Skeletal muscle cell (primary cell): ENCODE data around the gene C14orf180.

ENCODE experiments used
- DNase-seq: peaks from one replicate; pipeline ENCODE4 v3.0.0-alpha.2; 2010; ENCODE audit warnings: low read depth
- H3K4me3 ChIP-seq: 2 replicates; pipeline ENCODE4 v1.5.1; 2011; ENCODE audit warnings: low read depth, mild to moderate bottlenecking, control low read depth, low read length, moderate library complexity

Gene C14orf180

DNA sequence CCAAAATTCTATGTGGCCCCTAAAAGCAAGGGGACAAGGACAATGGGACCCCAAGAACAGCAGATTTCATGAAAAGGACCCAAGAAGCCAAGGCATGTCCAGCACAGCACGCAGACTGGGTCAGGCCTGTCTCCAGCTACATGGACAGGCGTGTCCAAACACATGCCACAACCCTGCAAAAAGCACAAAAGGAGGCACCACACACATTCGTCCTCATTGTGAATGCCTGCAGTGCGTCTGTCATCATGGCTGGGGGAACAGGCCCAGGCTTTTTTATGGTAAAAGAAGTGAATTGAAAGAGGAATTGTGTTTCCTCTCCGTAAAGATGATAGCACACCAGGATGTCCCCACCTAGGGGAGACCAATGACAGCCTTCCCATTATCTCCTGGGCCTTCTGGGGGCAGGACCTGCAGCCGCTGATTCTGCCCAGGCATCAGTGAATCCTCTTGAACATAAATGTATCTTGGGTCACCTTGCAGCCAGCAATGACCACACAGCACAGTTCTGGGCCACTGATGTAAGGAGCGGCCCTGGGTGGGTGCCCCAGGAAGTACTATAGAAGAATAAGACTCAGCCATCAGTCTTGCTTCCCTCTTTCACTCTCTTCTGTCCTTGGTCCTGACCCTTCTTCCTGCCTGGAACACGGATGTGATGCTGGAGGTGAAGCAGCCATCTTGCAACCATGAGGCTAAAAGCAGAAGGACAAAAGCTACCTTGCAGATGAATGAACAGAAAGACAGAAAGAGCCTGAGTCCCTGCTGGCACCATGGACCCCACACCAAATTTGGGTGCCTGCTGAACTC lies 29.8 kb upstream of the C14orf180 start:
- H3K4me3 ChIP-seq, result no peak overlapping the region
- DNase-seq, result no peak

DNA sequence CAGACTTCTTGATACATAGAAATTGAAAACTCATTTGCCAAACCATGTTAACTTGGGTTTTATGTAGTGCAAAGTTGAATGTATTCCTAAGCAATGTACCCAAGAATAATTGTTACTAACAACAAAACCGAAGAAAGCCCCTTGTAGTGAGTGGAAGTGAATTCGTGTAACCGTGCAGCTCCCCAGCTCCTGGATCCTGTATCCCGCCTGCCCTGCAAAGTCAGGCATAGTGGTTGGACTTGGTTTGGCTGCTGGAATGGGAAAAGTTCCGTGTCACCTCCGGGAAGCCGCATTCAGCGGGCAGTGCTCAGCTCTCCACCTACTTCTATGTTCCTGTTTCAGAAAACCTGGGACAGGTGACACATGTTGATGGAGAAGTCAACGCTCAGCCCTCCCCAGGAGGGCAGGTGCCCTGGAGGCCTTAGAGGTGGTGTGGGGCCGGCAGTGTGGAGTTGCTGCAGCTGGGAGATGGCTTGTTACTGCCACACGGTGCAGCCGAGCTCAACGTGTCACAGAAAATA lies 29.2 kb upstream of the C14orf180 start:
- no peak for DNase-seq
- H3K4me3 ChIP-seq, result no peak overlapping the region

DNA sequence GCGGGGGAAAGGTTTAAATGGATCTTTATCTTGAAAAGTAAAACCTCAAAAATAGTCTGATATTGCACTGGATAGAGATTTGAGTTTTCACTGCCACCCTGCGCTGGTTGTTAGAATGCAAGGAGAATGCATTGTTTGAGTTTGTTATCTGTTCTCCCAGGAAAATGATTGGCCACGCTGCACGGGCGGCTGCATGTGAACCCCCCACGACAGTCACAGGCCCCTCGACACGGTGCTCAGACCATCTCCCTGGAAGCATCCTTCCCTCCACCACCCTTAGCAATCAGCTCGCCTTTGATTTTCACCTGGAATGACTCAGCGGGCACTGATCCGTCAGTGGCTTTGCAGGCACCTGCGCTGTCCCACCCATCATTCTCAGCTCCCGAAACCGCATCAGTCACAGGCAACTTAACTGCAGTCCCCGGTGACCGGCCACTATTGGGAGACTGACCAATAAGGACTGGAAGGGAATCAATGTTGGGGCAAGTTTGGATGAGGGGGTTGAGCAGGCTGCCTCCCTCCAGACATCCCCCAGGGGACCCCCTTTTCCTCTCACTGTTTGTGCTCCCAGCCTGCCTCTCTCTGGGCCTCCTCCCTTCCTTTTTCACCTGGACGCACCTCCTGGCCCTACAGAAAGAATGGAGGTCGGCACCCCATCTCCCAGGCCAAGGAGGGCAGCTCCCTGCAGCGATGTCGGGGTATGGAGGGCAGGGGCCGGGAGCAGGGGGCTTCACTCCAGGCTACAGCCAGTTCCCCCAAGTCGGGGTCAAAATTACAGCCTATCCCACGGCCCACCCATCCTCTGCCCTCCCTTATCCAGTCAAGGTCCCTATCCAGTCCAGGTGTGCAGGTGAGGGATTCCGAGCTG lies 28.5 kb upstream of the C14orf180 start:
- no peak for DNase-seq
- H3K4me3 ChIP-seq, result no peak overlapping the region

DNA sequence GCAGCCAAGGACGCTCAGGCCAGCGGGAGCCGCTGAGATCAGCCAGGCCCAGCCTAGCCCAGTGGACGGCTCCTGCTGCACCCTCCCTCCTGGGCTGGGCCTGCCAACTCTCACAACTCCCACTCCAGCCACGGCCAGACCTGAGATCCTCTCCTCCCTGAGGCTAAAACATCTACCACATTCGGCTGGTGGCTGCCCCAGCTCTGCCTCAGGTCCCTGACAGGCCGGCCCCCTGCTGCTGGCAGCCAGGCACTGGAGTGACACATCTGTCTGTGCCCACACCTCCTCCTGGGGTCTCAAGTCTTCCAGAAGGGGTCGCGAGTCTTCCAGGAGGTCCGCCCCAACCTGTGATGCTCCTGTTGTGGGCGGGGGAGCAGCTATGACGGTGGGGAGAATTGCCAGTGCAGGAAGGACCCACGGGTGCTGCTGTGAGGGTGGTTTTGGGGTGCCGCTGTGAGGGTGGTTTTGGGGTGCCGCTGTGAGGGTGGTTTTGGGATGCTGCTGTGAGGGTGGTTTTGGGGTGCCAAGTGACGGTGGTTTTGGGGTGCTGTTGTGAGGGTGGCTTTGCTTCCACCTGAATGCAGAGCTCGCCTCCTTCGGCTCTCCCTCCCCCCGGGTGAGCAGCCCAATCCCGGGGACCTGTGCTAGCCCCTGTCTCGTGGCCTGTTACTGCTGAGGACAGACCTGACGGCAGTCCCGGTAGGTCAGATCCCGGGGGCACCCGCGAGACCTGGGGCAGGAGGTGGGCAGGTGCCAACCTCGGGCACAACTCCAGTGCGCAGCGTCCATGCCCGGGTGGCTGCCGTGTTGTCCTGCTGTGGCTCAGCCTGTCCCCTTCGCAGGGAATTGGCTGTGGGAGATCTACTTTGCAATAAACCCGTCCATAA lies 27.5 kb upstream of the C14orf180 start:
- no peak overlapping the region for H3K4me3 ChIP-seq
- DNase-seq, result no peak

DNA sequence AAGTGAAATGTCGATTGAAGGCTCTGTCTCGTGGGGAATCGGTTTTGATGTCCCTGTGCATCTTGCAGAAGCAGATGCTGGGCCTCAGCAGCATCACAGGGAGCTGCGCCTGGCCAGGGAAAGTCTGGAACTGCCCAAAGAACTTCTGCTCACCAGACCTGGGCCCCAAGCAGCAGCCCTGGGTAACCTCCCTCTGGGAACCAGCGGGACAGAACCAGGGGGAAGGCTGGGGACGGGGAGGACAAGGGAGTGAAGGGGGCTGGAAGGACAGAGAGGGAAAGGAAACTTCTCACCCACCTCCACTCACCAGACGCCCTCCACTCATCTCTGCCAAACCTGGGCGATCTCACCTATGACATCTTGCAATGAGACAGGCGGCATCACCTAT lies 26.8 kb upstream of the C14orf180 start:
- no peak for DNase-seq
- H3K4me3 ChIP-seq, result no peak overlapping the region

DNA sequence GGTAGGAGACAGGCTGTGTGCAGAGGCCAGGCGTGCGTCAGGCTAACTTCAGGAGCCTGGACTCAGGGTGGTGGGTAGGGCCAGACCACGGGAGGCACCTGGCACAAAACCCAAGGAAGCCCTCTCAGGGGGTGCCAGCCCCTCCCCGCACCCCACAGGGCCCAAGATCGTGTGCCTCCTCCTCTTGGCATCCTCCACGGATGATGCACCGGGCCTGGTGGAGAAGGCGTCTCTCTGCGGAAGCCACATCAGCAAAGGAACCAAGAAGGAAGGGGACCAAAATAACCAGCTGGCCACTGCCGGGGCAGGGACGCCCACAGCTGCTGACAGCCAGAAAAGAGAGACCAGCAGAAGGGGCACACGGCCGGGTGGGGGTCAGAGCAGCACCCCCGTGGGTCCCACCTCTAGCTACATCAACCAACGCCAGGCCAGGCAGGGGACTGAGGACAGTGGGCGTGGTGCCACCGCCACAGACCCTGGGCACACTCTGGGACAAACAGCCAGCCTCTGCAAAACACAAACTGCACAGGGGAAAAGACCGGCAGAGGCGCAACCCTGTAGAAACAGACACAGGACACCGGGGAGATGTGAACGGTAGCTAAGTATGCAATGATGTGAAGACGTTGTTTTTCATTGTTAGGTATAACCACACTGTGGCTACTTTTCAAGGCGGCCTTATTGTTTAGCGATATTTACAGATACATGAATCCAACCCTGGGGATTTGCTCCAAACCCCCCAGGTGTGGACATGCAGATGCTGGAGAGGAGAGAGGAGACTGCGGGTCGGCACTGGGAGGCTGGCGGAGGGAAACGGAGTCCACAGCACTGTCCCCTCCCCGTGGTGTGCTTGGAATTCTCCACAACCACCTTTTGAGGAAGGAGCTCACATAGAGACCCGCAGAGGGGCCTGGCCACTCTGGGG lies 26.1 kb upstream of the C14orf180 start:
- no peak overlapping the region for H3K4me3 ChIP-seq
- no peak for DNase-seq

DNA sequence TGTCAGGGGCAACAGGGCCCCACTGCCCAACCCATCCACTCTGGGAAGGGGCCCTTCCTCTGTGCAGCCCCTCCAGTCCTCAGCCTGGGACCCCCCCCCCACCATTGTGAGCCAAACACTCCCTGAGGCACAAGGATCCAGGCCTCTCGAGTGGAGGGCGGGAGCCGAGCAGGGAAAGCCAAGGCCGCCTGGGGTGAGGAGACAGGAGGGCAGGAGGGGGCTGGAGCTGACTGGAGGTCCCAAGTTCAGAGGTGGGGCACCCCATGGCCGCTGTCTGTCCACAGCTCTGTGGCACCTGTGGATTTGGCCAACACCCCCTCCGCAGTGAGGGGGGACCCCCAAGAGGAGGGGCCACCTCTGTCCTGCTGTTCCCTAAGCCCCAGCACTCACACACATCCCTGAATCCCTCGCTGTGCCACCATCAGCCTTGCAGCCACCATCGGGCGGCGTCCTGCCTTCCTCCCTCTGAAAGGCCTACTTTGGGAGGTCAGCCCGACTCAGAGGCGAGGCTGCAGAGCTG lies 25.4 kb upstream of the C14orf180 start:
- H3K4me3 ChIP-seq, result no peak overlapping the region
- no peak for DNase-seq

DNA sequence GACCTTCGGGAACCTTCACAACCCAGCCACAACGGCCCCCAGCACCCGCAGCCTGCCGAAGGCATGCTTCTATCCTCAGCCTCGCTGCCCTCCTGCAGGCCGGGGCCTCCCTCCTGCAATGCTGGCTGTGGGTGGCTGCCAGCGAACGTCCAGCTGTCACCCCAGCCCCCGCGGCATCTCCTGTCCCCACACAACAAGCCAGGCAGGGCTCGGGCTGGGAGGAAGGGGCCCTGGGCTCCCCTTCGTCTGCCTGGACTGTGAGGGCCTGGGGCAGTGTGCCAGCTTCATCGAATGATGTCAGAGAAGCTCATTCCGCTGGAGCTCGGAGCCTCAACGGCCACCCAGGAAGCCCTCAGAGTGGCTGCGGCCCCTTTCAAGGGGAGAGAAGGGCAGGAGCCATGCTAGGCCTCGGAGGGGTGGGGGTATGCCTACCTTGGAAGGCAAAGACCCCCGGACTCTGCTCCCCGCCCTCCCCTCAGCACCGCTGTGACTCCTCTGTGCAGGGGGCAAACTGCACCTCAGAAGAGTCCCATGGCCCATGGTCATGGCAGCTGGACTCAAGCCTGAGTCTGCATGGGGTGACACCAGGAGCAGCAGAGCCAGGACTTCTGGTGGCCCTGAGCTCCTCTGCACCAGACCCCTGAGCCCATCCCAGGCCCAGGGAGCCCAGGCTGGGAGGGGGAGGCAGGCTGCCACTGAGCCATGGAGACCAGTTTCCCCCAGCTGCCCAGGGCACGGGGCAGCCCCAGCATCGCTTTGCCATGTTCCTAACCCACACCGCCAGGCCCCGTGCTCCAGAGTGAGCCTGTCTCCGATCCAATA lies 24.7 kb upstream of the C14orf180 start:
- H3K4me3 ChIP-seq, result no peak overlapping the region
- no peak for DNase-seq

DNA sequence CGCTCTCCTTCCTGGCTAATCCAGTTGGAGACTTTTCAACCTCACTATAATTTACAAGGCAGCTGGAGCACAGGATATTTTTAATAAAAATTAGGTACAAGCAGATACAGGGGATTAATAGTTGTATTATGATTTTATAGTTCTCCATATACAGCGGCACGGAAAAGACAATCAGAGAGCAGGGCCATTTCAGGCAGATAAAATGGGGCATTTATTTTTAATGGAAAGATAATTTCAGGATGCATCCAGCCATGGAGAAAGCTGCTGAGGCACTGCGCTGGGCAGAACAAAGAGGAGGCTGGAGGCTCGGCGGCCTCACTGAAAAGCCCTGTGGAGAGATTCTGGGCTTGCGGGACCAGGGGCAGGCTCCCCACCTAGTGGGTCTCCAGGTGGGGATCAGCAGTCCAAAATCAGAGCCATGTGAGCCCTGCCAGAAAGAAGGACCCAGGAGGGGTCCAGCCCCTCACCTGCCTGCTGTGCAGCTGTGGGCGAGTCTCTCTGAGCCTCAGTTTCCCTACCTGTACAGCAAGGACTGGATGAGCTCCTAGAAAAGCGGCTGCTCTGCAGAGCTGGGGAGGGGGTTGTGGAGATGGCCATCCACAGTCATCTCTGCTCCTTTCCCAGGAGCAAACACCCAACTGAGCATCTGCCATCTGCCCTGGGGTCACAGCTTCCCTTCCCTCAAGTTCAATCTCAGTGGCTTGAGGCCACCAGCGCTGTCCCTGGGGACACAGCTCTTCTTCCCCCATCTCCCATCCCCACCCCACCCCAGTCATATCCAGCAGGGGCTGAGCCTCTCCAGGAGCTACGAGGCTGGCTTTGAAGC lies 23.9 kb upstream of the C14orf180 start:
- DNase-seq, result no peak
- no peak overlapping the region for H3K4me3 ChIP-seq

DNA sequence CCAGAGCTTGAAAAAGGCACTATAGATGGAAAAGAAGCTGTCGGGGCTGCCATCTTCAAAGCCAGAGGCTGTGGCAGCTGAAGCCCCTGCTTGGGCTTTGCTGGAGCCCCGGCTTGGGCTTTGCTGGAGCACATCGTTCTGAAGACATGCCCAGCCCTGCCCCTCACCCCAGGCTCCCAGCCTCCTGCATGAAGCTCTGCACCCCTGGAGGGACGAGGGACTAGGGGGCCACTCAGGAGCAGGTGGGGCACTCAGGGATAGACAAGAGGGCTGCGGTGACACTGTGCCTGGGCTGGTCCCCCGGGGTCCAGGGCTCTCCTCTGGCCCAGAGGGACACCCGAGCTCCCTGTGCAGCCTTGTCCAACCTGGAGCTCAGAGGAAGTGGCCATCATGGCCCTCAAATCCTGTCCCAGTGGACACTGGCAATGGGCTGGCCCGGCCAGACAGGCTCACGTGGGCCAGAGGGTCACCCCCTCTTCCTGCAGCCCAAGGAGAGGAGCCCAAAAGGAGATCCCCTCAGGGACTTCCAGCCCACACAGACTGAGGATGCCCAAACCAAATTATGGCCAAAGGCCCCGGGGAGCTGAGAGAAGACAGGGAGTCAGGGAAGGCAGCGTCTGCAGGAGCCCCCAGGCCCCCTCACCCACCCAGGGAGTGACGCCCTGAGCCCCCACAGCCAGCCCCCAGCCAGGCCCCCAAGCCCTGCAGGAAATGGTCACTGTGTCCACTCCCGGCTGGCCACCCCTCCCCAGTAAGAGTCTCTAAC lies 23.1 kb upstream of the C14orf180 start:
- H3K4me3 ChIP-seq, result no peak overlapping the region
- DNase-seq, result no peak

DNA sequence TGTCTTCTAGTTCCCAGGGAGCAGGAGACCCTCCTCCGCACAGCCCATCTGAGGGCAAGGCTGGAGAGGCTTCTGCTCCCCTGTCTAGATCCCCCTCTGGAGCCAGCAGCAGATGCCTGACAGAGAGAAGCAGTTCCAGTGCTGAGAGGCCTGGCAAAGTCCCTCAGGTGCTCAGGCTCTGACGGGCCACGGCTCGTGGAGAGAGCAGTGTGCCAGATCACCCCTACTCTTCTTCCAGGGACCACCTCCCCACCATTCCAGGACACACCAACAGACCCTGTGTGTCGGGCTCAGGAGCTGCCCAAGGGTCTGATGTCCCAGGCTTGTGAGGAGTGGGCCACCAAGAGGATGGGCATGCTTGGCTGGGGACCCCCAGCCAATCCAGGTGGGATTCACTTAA lies 22.5 kb upstream of the C14orf180 start:
- no peak overlapping the region for H3K4me3 ChIP-seq
- DNase-seq, result no peak

DNA sequence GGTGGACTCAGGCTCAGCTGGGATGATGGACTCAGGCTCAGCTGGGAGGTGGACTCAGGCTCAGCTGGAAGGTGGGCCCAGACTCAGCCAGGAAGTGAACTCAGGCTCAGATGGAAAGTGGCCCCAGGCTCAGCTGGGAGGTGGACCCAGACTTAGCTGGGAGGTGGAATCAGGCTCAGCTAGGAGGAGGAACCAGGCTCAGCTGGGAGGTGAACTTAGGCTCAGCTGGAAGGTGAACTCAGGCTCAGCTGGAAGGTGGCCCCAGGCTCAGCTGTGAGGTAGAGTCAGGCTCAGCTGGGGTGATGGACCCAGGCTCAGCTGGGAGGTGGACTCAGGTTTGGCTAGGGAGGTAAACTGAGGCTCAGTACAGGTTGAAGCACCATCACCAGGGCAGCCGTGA lies 21.8 kb upstream of the C14orf180 start:
- DNase-seq, result no peak
- H3K4me3 ChIP-seq, result no peak overlapping the region

DNA sequence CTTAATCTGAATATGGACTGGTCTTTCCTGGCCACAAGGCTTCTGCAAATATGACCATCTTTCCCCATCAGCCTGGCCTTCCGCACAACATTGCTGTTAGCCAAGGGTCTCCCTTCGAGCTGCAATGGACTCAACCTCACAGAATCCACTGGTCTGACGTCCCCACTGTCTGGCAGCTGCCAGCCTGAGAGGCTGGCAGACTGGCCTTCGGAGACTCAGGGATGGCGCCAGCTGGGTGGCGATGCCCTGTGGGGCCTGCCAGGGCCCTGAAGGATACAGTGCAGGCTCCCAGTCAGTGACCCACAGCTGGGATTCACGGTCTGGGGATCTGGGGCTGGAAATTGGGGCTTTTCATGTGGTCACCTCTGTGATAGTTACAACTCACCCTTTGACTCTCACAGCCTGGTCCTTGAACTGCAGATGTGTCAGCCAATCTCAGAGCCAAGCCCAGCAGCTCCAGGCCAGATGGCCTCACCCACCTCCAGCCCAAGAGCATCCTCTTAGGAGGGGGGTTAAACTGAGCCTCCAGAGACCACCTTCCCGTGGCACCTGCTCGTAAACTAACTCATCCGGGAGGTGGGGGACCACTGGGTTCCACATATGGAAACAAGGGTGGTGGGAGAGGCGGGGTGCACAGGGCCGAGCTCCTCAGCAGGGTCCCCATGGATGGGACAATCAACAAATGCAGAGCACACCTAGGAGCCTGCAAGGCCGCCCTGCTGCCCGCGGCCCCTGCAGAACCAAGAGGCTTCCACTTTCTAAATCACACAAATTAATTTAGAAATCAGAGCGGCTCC lies 21.1 kb upstream of the C14orf180 start:
- no peak overlapping the region for H3K4me3 ChIP-seq
- no peak for DNase-seq

DNA sequence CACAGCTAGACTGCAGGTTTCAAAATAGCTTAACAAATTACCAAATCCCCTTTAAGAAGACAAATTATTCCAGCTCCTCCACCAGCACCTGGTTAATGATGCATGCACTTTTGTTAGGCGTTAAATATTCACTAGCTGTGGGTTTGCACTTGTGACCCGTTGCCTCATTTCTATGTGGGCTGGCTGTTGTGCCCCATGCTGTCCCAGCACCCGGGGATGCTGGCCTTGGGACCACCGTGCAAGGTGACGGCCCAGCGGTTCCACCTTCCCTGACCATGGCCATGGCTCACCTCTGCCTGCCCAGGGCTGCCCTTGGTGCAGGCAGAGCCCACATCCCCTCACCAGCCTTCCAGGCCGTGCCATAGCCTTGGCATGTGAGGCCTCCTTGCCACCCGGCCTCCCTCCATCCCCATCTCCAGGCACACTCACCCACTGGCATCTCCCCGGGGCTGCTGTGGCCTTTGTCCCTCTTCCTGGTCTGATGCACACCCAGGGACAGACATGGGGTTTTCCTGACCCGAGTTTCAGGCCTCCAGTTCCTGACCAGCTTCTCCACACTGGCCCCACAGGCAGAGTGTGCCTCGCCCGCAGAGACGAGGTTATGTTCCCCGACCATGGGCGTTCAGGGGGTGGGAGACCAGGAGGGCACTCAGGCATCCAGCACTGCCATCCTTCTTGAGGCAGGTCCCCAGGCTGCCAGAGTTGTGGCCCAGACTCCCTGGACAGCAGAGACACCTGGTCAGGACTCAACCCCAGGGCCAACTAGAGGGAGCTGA lies 20.3 kb upstream of the C14orf180 start:
- H3K4me3 ChIP-seq, result no peak overlapping the region
- DNase-seq, result no peak
